Endothelial cell of umbilical vein (primary cell): Measurements from ENCODE around the gene KIAA1755. TPM values are rescaled to one million over a fixed set of nuclear protein-coding genes. Genes with fewer than 3 reads are reported as not detected.

Experiments used
- BruUV-seq: library from RNA; stranded (reverse); fragments of 400-500 nt; replicated peaks from 2 replicates; lab custom pipeline; 2021; lab: Mats Ljungman, UMichigan
- CTCF ChIA-PET: fragments of 300-600, 350-600 bp; sonication (Branson Sonifier 250); formaldehyde crosslinking; loops from one replicate; lab custom pipeline; 2021; ENCODE audit warnings: antibody characterized with exemption, inconsistent platforms; lab: Charles Lee
- POLR2A ChIA-PET: fragments of 300-600, 350-600 bp; sonication (Branson Sonifier 250); formaldehyde crosslinking; loops from one replicate; lab custom pipeline; 2021; ENCODE audit warnings: antibody characterized with exemption, inconsistent platforms; lab: Charles Lee
- DNase-seq: peaks from one replicate; pipeline ENCODE4 v3.0.0-alpha.2; 2011; ENCODE audit warnings: low read depth, low spot score
- FAIRE-seq: peaks from 2 replicates; lab custom pipeline; 2011; peaks lifted over from hg19 to GRCh38; lab: Jason Lieb, UNC
- H2AFZ ChIP-seq: 2 replicates; pipeline ENCODE4 v1.6.0; 2012; ENCODE audit warnings: low read depth, low read length, control low read depth, inconsistent platforms
- H3K27ac ChIP-seq: 2 replicates; pipeline ENCODE4 v1.5.1; 2011; ENCODE audit warnings: low read depth, mild to moderate bottlenecking, control low read depth, low read length, moderate library complexity; ENCODE audit not compliant: insufficient read depth
- H3K27me3 ChIP-seq, 2 experiments: 2 replicates each; pipeline versions ENCODE4 v1.6.0 to v1.6.1; 2011; ENCODE audit warnings: low read length in 2 of 2, mixed read lengths in 1 of 2; ENCODE audit not compliant: control insufficient read depth in 2 of 2, insufficient read depth in 2 of 2
- H3K36me3 ChIP-seq, 2 experiments: 2 replicates in 1 of 2; 3 replicates in 1 of 2; pipeline ENCODE4 v1.5.1; 2011; ENCODE audit warnings: low read length in 2 of 2, mild to moderate bottlenecking in 1 of 2, moderate library complexity in 1 of 2; ENCODE audit not compliant: control insufficient read depth in 2 of 2, insufficient read depth in 2 of 2; ENCODE audit errors: extremely low read depth in 1 of 2
- H3K4me1 ChIP-seq: 3 replicates; pipeline ENCODE4 v1.5.1; 2011; ENCODE audit warnings: mild to moderate bottlenecking, low read length; ENCODE audit not compliant: control insufficient read depth, insufficient read depth; ENCODE audit errors: extremely low read depth
- H3K4me2 ChIP-seq: 2 replicates; pipeline ENCODE4 v1.6.1; 2011; ENCODE audit warnings: low read length, control low read depth, mixed read lengths; ENCODE audit not compliant: insufficient read depth
- H3K4me3 ChIP-seq, 3 experiments: fragments of 200-600 bp in 1 of 3; sonication (generic), shearing (Covaris generic) in 1 of 3; replicated peaks in 1 of 3; 2 replicates each; pipeline ENCODE4 v1.5.1; 2011 to 2016; ENCODE audit warnings: control low read depth in 3 of 3, low read length in 3 of 3, mild to moderate bottlenecking in 2 of 3, inconsistent platforms in 1 of 3, low read depth in 1 of 3, moderate library complexity in 1 of 3; ENCODE audit not compliant: insufficient read depth in 1 of 3
- H3K79me2 ChIP-seq: 2 replicates; pipeline ENCODE4 v1.6.0; 2012; ENCODE audit warnings: low read length, inconsistent platforms; ENCODE audit not compliant: control insufficient read depth, insufficient read depth
- H3K9ac ChIP-seq: replicated peaks from 2 replicates; pipeline ENCODE3; 2011; ENCODE audit warnings: low read length, control low read depth; ENCODE audit not compliant: insufficient read depth; ENCODE audit errors: extremely low read depth
- H3K9me1 ChIP-seq: replicated peaks from 3 replicates; pipeline ENCODE4 v1.6.0; 2011; ENCODE audit warnings: mild to moderate bottlenecking, low read length; ENCODE audit not compliant: control insufficient read depth, insufficient read depth; ENCODE audit errors: extremely low read depth
- H3K9me3 ChIP-seq: replicated peaks from 2 replicates; pipeline ENCODE4 v1.5.1; 2012; ENCODE audit warnings: low read length, inconsistent platforms; ENCODE audit not compliant: control insufficient read depth, insufficient read depth
- H4K20me1 ChIP-seq: replicated peaks from 2 replicates; pipeline ENCODE3; 2011; ENCODE audit warnings: mild to moderate bottlenecking, low read length; ENCODE audit not compliant: control insufficient read depth, insufficient read depth; ENCODE audit errors: extremely low read depth
- EZH2 ChIP-seq: IDR thresholded peaks from 2 replicates; pipeline ENCODE4 v1.6.1; 2012; ENCODE audit warnings: borderline replicate concordance, low read depth, mild to moderate bottlenecking, moderate library complexity, low read length, inconsistent platforms; ENCODE audit not compliant: severe bottlenecking
- FOS ChIP-seq: IDR thresholded peaks from 2 replicates; pipeline ENCODE4 v1.6.1; 2011; ENCODE audit warnings: mild to moderate bottlenecking, low read length, moderate library complexity, borderline replicate concordance; ENCODE audit not compliant: insufficient read depth
- GATA2 ChIP-seq: IDR thresholded peaks from 2 replicates; pipeline ENCODE4 v1.7.0; 2011; ENCODE audit warnings: low read depth, mild to moderate bottlenecking, moderate library complexity, mixed read lengths, low read length; ENCODE audit not compliant: insufficient read length, insufficient read depth
- JUN ChIP-seq: IDR thresholded peaks from 2 replicates; pipeline ENCODE4 v1.6.1; 2011; ENCODE audit warnings: borderline replicate concordance, low read depth; ENCODE audit not compliant: insufficient read length, insufficient read depth
- MAX ChIP-seq: IDR thresholded peaks from 2 replicates; pipeline ENCODE4 v1.6.1; 2011; ENCODE audit not compliant: insufficient read depth, insufficient read length
- POLR2A ChIP-seq: IDR thresholded peaks from 2 replicates; pipeline ENCODE4 v1.6.1; 2012; ENCODE audit warnings: low read depth, mild to moderate bottlenecking, control low read depth, low read length
- dilution Hi-C: fragments of 300-500 bp; cut with MboI; formaldehyde crosslinking; loops from one replicate; pipeline ENCODE4 v1.15.0; 2019; ENCODE audit warnings: low sequenced_read_pairs; ENCODE audit not compliant: extremely low pct_ligation_motif_present
- intact Hi-C: fragments of 100-400 bp; cut with micrococcal nuclease; formaldehyde crosslinking; loops from one replicate; pipeline ENCODE4 v1.10.0; 2022
- polyA plus RNA-seq, 4 experiments: library from polyadenylated mRNA; depleted of rRNA in 3 of 4; stranded (reverse) in 3 of 4; unstranded in 1 of 4; fragments of >200 nt; gene quantifications; 2 replicates each; pipeline versions ENCODE4 v1.2.1 to v1.2.3, GENCODE V29; 2011 to 2012; ENCODE audit warnings: missing spikeins in 1 of 4
- total RNA-seq: library from RNA; stranded (reverse); gene quantifications from 2 replicates; pipeline ENCODE4 v1.2.3, GENCODE V29; 2021
- TF ChIP-seq, protein P1 (sequence below), 2 donors: IDR thresholded peaks; 1 replicate in 1 of 2; 2 replicates in 1 of 2; pipeline ENCODE4 v1.5.1; 2011; ENCODE audit warnings: low read length in 2 of 2, mild to moderate bottlenecking in 2 of 2, moderate library complexity in 2 of 2, control low read depth in 1 of 2, inconsistent platforms in 1 of 2, low read depth in 1 of 2; ENCODE audit not compliant: insufficient read depth in 1 of 2; ENCODE audit errors: extremely low read depth in 1 of 2

KIAA1755 gene
- total and polyA plus RNA-seq, 2 donors (not counting 3 experiments of a cell fraction or from before 2014, with no cell fraction given): 0.36 to 0.51 TPM

- intact Hi-C loops (no loop called here), dilution Hi-C loops (no loop called here)
- BruUV-seq: no TSS peak
- H3K9me1 ChIP-seq: no peaks in the 10 kb centered on the region
- DNase-seq: no peak
- no peaks in the 10 kb centered on the region for H4K20me1 ChIP-seq
- FAIRE-seq: no peak
- no peak for TF ChIP-seq MAX
- no peak for TF ChIP-seq POLR2A
- TF ChIP-seq, protein P1, sequence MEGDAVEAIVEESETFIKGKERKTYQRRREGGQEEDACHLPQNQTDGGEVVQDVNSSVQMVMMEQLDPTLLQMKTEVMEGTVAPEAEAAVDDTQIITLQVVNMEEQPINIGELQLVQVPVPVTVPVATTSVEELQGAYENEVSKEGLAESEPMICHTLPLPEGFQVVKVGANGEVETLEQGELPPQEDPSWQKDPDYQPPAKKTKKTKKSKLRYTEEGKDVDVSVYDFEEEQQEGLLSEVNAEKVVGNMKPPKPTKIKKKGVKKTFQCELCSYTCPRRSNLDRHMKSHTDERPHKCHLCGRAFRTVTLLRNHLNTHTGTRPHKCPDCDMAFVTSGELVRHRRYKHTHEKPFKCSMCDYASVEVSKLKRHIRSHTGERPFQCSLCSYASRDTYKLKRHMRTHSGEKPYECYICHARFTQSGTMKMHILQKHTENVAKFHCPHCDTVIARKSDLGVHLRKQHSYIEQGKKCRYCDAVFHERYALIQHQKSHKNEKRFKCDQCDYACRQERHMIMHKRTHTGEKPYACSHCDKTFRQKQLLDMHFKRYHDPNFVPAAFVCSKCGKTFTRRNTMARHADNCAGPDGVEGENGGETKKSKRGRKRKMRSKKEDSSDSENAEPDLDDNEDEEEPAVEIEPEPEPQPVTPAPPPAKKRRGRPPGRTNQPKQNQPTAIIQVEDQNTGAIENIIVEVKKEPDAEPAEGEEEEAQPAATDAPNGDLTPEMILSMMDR (IDR thresholded peaks at IDR 0.05; ENCODE audit: extremely low read depth in 1 of 2, insufficient read depth in 1 of 2, low read depth in 1 of 2, low read length in 2 of 2): no peak
- no peak for TF ChIP-seq GATA2
- no peak for TF ChIP-seq JUN
- TF ChIP-seq EZH2: no peak
- no peak for TF ChIP-seq FOS
- no peak overlapping the region for H3K9ac ChIP-seq
- no peak overlapping the region for H2AFZ ChIP-seq
- H3K4me1 ChIP-seq: no peaks in the 10 kb centered on the region
- ChIA-PET CTCF (interaction anchor here (1.3 to 2.0 kb wide), 4 partner anchors 8 to 109 kb away, joined by 3 to 9 read pairs (median 5); no protein-coding TSS in a partner anchor), POLR2A (no interaction called here)
- peaks cover 2% of the 10 kb centered on the region in 2 experiments for H3K27me3 ChIP-seq
- no peaks in the 10 kb centered on the region for H3K9me3 ChIP-seq
- no peak overlapping the region for H3K4me2 ChIP-seq
- H3K36me3 ChIP-seq: no peaks in the 10 kb centered on the region
- no peak overlapping the region for H3K4me3 ChIP-seq
- no peak overlapping the region for H3K27ac ChIP-seq
- H3K79me2 ChIP-seq: no peaks in the 10 kb centered on the region
Observed at GRCh38 chr20:38299963-38300362, 39.4 kb upstream of the KIAA1755 start.
